ENCODE results near the gene THRB.

Gene THRB

DNA sequence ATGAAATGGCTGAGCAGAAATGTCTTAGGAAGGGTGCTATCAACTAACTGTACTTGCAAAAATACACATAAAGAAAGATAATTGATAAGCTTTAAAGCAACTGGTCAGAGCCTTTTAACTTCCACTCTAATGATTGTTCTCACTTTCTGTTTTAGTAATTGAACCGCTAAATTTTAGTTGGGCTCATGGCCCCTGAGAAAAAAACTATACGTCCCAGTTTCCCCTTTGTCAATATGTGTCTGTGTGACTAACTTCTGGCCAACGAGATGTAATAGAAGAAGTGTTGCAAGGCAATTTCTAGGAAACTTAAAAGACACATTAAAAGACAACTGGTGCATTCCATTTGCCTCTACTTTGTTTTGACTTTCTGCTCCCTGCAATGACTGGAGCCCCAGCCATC is 325.7 kb downstream of the THRB start:
- Histone ChIP-seq H3K4me3 (ENCODE audit: low read depth in 1 of 2, low read length in 2 of 2) (no peak overlapping the region), H3K27me3 (ENCODE audit: control insufficient read depth in 1 of 2, insufficient read depth in 2 of 2, low read length in 2 of 2) (no peaks in the 10 kb centered on the region), H3K27ac (ENCODE audit: low read depth, low read length) (no peak overlapping the region), H3K36me3 (ENCODE audit: insufficient read depth, low read length) (no peaks in the 10 kb centered on the region), H3K9me3 (ENCODE audit: low read length) (no peaks in the 10 kb centered on the region), H3K9ac (ENCODE audit: low read length) (no peak overlapping the region), H3K4me1 (ENCODE audit: insufficient read depth, low read length) (peaks cover 5% of the 10 kb centered on the region)

DNA sequence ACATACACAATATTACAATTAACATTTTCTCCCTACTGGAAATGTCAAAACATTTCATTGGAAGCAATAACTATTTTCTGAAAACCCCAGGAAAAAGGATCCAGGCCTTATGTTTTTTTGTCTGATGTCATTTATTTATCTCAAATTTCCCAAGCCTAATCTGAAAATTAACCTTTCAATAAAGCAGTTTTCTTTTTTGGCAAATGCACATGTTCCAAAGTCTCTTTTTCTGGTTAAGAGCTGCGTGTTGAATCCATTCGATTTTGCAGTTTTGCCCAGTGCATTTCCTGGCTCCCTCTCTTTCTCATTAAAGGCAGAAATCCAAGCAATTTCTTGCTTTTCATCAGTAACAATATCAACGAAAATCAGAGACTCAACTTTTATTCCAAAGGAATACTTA is 327.2 kb downstream of the THRB start:
- Histone ChIP-seq H3K9ac (ENCODE audit: low read length) (no peak overlapping the region), H3K27ac (ENCODE audit: low read depth, low read length) (no peak overlapping the region), H3K4me1 (ENCODE audit: insufficient read depth, low read length) (peaks cover 5% of the 10 kb centered on the region), H3K36me3 (ENCODE audit: insufficient read depth, low read length) (no peaks in the 10 kb centered on the region), H3K9me3 (ENCODE audit: low read length) (no peaks in the 10 kb centered on the region), H3K4me3 (ENCODE audit: low read depth in 1 of 2, low read length in 2 of 2) (no peak overlapping the region), H3K27me3 (ENCODE audit: control insufficient read depth in 1 of 2, insufficient read depth in 2 of 2, low read length in 2 of 2) (no peaks in the 10 kb centered on the region)

DNA sequence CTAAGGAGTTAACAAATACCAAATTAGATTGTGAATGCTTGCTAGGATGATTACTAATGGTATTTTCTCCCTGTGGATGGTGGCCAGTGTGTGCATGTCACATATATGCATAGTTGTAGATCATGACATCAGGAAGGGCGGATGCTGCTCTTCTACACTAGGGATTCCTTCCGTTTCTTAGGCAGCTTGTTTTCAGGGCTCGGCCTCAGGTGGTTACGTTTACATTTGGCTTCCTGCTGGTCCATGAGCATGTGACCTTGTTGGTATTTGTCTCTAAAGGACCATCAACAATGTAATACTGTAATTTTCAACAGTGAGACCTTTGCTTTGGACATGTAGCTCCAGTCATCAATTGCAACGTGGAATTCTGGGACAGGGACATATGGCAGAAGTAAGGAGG is 328.1 kb downstream of the THRB start:
- Histone ChIP-seq H3K27me3 (ENCODE audit: control insufficient read depth in 1 of 2, insufficient read depth in 2 of 2, low read length in 2 of 2) (no peaks in the 10 kb centered on the region), H3K4me3 (ENCODE audit: low read depth in 1 of 2, low read length in 2 of 2) (no peak overlapping the region), H3K4me1 (ENCODE audit: insufficient read depth, low read length) (peaks cover 5% of the 10 kb centered on the region), H3K9me3 (ENCODE audit: low read length) (no peaks in the 10 kb centered on the region), H3K27ac (ENCODE audit: low read depth, low read length) (no peak overlapping the region), H3K36me3 (ENCODE audit: insufficient read depth, low read length) (no peaks in the 10 kb centered on the region), H3K9ac (ENCODE audit: low read length) (no peak overlapping the region)

DNA sequence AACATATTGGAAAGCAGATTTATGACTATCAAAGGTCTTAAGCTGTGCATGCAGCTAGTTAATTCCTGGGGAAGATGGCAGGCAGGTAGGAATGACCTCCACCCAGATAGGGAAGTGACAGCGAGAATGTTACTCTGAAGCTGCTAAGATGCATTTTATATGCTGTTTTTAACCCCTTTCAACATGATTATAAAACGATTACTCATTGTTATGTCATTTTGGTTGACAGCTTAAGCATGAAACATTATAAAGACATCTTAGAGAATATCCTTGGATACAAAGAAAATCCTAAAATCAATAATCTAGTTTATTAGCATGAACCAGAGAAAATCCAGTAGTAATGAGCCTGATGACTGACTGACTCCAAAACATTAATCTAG is 329.1 kb downstream of the THRB start:
- H3K36me3 ChIP-seq (ENCODE audit: insufficient read depth, low read length): no peaks in the 10 kb centered on the region
- peaks cover 5% of the 10 kb centered on the region for H3K4me1 ChIP-seq (ENCODE audit: insufficient read depth, low read length)
- H3K27me3 ChIP-seq (ENCODE audit: control insufficient read depth in 1 of 2, insufficient read depth in 2 of 2, low read length in 2 of 2): no peaks in the 10 kb centered on the region
- H3K4me3 ChIP-seq (ENCODE audit: low read depth in 1 of 2, low read length in 2 of 2): no peak overlapping the region
- no peak overlapping the region for H3K27ac ChIP-seq (ENCODE audit: low read depth, low read length)
- no peak overlapping the region for H3K9ac ChIP-seq (ENCODE audit: low read length)
- no peaks in the 10 kb centered on the region for H3K9me3 ChIP-seq (ENCODE audit: low read length)

DNA sequence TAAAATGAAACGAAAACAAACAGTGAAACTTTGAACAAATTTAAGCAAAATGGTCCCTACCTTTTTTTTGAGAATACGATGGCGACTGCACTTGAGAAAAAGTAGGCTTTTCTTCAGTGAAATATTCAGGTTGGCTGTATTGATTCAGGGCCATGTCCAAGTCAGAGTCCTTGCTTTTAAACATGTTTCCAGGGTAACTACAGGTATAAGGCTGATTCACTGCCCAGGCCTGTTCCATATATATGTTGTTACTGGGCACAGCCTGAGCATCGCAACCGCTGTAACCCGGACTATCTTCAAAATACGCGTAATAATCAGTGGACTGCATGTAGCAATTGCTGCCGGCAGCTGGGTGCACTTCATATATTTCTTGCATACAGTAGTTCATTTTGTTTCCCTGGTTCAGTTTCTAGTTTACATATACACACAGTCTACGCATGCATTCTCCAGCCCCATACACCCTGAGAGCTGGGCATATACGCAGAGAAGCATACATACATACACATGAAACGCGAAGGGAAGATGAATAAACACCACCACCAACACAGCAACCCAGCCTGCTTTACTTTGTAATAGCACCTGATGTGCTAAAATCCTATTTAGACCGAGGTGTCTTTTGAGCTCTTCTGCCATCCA is 329.6 kb downstream of the THRB start:
- Histone ChIP-seq H3K36me3 (ENCODE audit: insufficient read depth, low read length) (no peaks in the 10 kb centered on the region), H3K9ac (ENCODE audit: low read length) (no peak overlapping the region), H3K27me3 (ENCODE audit: control insufficient read depth in 1 of 2, insufficient read depth in 2 of 2, low read length in 2 of 2) (no peaks in the 10 kb centered on the region), H3K9me3 (ENCODE audit: low read length) (no peaks in the 10 kb centered on the region), H3K4me1 (ENCODE audit: insufficient read depth, low read length) (peaks cover 5% of the 10 kb centered on the region), H3K4me3 (ENCODE audit: low read depth in 1 of 2, low read length in 2 of 2) (no peak overlapping the region), H3K27ac (ENCODE audit: low read depth, low read length) (no peak overlapping the region)

DNA sequence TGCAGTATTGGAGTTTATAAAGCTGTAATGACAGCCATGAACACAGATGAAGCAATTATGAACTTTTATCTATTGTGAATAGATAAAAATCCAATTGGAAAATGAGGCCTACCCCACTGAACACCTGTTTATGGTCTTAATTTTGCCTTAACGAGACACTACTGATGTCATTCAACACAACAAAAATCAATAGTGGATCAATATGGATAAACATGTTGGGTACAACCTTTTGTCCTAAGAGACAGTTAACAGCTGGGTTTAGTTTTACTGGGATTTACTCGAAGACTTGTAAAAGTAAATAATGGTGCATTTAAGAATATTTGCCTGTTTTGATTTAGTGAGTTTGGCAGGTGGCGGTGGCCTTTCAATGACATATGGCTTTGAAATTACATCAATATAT is 331.7 kb downstream of the THRB start:
- H3K9me3 ChIP-seq (ENCODE audit: low read length): no peaks in the 10 kb centered on the region
- H3K27ac ChIP-seq (ENCODE audit: low read depth, low read length): no peak overlapping the region
- no peak overlapping the region for H3K4me3 ChIP-seq (ENCODE audit: low read depth in 1 of 2, low read length in 2 of 2)
- H3K9ac ChIP-seq (ENCODE audit: low read length): no peak overlapping the region
- peaks cover 5% of the 10 kb centered on the region for H3K4me1 ChIP-seq (ENCODE audit: insufficient read depth, low read length)
- no peaks in the 10 kb centered on the region for H3K36me3 ChIP-seq (ENCODE audit: insufficient read depth, low read length)
- H3K27me3 ChIP-seq (ENCODE audit: control insufficient read depth in 1 of 2, insufficient read depth in 2 of 2, low read length in 2 of 2): no peaks in the 10 kb centered on the region

DNA sequence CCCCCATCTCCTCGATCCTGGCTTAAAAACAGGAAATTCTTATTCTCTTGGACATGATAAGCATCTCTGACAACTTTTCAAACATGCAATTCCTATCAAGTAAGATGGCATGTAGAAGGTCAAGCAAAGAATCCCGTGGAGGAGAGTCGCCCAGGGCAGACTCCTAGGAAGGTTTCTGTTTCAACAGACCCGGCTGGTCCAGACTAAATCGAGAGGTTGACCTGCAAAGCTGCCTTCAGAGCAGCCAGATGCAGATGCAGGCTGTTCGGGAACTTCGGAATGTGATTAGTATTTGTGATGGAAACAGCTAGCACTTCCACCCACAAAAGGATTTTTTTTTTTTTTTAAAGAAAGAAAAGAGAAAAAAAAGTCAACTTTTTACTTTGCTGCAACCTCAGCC is 332.8 kb downstream of the THRB start:
- Histone ChIP-seq H3K27ac (ENCODE audit: low read depth, low read length) (no peak overlapping the region), H3K4me1 (ENCODE audit: insufficient read depth, low read length) (no peaks in the 10 kb centered on the region)

DNA sequence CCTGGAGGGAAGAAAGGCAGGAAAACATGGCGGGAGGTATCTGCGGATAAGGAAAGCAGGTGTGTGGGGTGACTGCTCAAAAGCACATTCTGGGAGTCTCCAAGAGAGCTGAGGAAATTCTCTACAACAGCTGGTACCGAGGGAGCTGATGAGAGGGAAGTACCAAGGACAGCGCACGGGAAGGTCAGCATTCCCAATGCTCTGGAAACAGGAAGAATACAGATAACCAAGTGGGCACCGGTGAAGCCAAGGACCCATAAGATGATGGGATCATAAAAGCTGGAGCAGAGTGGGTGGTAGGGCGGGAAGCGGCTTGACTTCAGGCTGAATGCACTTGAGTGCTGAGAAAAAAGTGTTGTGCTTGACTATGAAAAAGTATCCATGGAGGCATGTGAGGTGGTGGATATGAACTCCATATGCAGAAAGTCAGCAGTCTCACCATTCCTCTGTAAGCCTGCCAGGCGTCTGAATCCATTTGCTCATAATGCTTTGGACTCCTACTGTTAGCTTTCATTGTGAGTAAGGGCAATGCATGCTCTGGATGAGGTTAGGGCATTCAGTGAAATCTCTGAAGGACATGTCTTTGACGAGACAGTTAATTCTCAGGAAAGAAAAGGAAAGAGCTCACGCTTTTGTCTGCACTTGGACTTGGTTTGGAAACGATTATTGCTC is 334.1 kb downstream of the THRB start:
- Histone ChIP-seq H3K9me3 (ENCODE audit: low read length) (no peaks in the 10 kb centered on the region), H3K9ac (ENCODE audit: low read length) (no peak overlapping the region), H3K36me3 (ENCODE audit: insufficient read depth, low read length) (no peaks in the 10 kb centered on the region), H3K27me3 (ENCODE audit: control insufficient read depth in 1 of 2, insufficient read depth in 2 of 2, low read length in 2 of 2) (no peaks in the 10 kb centered on the region), H3K27ac (ENCODE audit: low read depth, low read length) (no peak overlapping the region), H3K4me1 (ENCODE audit: insufficient read depth, low read length) (no peaks in the 10 kb centered on the region), H3K4me3 (ENCODE audit: low read depth in 1 of 2, low read length in 2 of 2) (no peak overlapping the region)

More for the DNA sequence above, 332.8 kb downstream of the THRB start:
- Histone ChIP-seq H3K27me3 (ENCODE audit: control insufficient read depth in 1 of 2, insufficient read depth in 2 of 2, low read length in 2 of 2) (no peaks in the 10 kb centered on the region), H3K9ac (ENCODE audit: low read length) (no peak overlapping the region), H3K4me3 (ENCODE audit: low read depth in 1 of 2, low read length in 2 of 2) (no peak overlapping the region), H3K9me3 (ENCODE audit: low read length) (no peaks in the 10 kb centered on the region), H3K36me3 (ENCODE audit: insufficient read depth, low read length) (no peaks in the 10 kb centered on the region)

DNA sequence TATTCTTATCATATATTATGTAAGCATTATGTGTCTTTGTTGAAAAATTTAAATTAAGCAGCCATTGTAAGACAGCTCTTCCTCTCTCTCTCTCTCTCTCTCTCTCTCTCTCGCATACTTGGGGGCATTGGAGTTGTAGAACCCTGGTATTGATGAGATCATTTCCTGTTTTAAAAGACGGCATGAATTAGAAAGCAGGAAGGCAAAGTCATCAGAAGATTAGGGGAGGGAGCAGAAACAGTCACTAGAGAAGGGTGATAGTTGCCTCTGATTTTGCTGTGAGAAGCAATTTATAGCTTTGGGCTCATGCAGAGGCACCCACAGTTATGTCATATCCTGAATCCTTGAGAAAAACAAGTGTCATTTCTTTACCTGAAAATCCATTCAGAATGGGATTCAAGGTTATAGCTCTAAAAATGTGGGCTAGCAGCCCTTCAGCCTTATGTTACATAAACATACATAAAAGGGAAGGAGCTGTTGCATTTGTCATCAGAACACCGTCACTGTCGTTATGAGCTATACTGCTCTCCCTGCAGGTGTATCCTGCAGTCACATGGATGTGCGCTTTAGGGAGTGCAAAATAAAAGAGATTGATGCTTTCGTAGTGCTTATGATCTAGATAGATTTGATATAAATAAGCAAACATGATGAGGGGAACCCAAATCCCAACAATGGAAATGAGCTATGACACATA is 335.7 kb downstream of the THRB start:
- H3K4me3 ChIP-seq (ENCODE audit: low read depth in 1 of 2, low read length in 2 of 2): no peak overlapping the region
- no peaks in the 10 kb centered on the region for H3K4me1 ChIP-seq (ENCODE audit: insufficient read depth, low read length)
- H3K27ac ChIP-seq (ENCODE audit: low read depth, low read length): no peak overlapping the region
- no peaks in the 10 kb centered on the region for H3K9me3 ChIP-seq (ENCODE audit: low read length)
- no peak overlapping the region for H3K9ac ChIP-seq (ENCODE audit: low read length)
- H3K36me3 ChIP-seq (ENCODE audit: insufficient read depth, low read length): no peaks in the 10 kb centered on the region
- no peaks in the 10 kb centered on the region for H3K27me3 ChIP-seq (ENCODE audit: control insufficient read depth in 1 of 2, insufficient read depth in 2 of 2, low read length in 2 of 2)

DNA sequence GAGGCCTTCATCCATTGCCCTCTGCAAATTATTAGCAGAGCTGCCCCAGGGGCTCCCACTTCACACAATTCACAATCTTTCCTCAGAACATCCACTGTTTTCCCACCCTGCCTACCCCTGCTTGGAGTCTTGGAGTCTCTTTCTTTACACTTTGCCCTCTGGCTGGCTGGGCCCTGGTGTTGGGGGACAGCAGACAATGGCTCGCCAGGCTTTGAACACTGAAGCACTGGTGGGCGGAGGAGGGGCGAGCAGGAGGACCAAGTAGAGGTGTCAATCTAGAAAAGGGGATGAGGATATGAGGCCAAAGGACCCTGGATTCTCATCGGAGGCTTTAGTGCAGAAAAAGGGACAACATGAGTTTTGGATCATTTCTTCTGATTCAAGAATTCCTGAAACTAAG is 337.5 kb downstream of the THRB start:
- H3K27ac ChIP-seq (ENCODE audit: low read depth, low read length): no peak overlapping the region
- H3K4me3 ChIP-seq (ENCODE audit: low read depth in 1 of 2, low read length in 2 of 2): no peak overlapping the region
- H3K9me3 ChIP-seq (ENCODE audit: low read length): no peaks in the 10 kb centered on the region

DNA sequence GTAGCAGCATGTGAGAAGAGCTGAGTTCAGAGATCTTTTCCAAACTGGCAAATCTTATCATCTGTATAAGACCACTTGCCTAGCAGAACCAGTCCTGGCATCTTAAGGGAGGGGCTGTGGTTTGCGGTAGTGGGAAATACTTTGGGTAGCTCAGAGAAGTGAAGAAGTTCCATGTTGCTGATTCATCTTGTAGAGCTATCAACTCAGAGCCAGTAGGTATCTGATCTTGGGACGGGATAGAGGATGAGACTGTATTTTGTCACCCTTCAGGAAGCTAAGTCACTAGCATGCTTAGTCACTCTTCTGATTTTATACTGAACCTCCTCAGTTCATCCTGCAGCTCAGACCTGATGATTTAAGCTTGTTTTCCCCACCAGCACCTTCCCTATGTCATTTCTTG is 338.2 kb downstream of the THRB start:
- no peak overlapping the region for H3K4me3 ChIP-seq (ENCODE audit: low read depth in 1 of 2, low read length in 2 of 2)
- H3K9ac ChIP-seq (ENCODE audit: low read length): no peak overlapping the region
- H3K27me3 ChIP-seq (ENCODE audit: control insufficient read depth in 1 of 2, insufficient read depth in 2 of 2, low read length in 2 of 2): no peaks in the 10 kb centered on the region
- no peaks in the 10 kb centered on the region for H3K9me3 ChIP-seq (ENCODE audit: low read length)
- H3K4me1 ChIP-seq (ENCODE audit: insufficient read depth, low read length): no peaks in the 10 kb centered on the region
- no peak overlapping the region for H3K27ac ChIP-seq (ENCODE audit: low read depth, low read length)
- H3K36me3 ChIP-seq (ENCODE audit: insufficient read depth, low read length): no peaks in the 10 kb centered on the region

More for the DNA sequence above, 337.5 kb downstream of the THRB start:
- Histone ChIP-seq H3K9ac (ENCODE audit: low read length) (no peak overlapping the region), H3K36me3 (ENCODE audit: insufficient read depth, low read length) (no peaks in the 10 kb centered on the region), H3K27me3 (ENCODE audit: control insufficient read depth in 1 of 2, insufficient read depth in 2 of 2, low read length in 2 of 2) (no peaks in the 10 kb centered on the region), H3K4me1 (ENCODE audit: insufficient read depth, low read length) (no peaks in the 10 kb centered on the region)

Data from muscle layer of colon (tissue), 2 donors.